HTERT RPE-1 (cell line): ENCODE results near the gene SHKBP1.
"Not testable (repeated sequence)": the region's sequence is repeated elsewhere in the genome, so short reads cannot be mapped to it uniquely, and the experiment has no call there.

Source experiments
- in situ Hi-C: fragments of 300-500 bp; cut with MboI; formaldehyde crosslinking; loops from 4 replicates; pipeline ENCODE4 v1.14.3; 2020; ENCODE audit warnings: low sequenced_read_pairs

Gene SHKBP1

GRCh38 chr19:40584007-40584406 lies 7.3 kb downstream of the SHKBP1 start:
- in situ Hi-C loops = no loop called here

- in situ Hi-C loops = no loop called here
Observed at GRCh38 chr19:40585241-40585981, 8.7 kb downstream of the SHKBP1 start.

- in situ Hi-C loops = no loop called here
Observed at GRCh38 chr19:40585982-40586422, 9.3 kb downstream of the SHKBP1 start.

- in situ Hi-C loops = no loop called here
Observed at GRCh38 chr19:40586611-40587010, 9.9 kb downstream of the SHKBP1 start.

GRCh38 chr19:40588110-40588854 lies 11.6 kb downstream of the SHKBP1 start:
- in situ Hi-C loops = no loop called here

GRCh38 chr19:40588926-40589569 lies 12.4 kb downstream of the SHKBP1 start:
- in situ Hi-C loops = no loop called here

GRCh38 chr19:40589591-40590429 lies 13.1 kb downstream of the SHKBP1 start:
- in situ Hi-C loops = no loop called here

GRCh38 chr19:40590464-40591265 lies 14.0 kb downstream of the SHKBP1 start:
- in situ Hi-C loops = no loop called here

- in situ Hi-C loops = not testable (repeated sequence)
Observed at GRCh38 chr19:40591724-40592123, 15.1 kb downstream of the SHKBP1 start.

- in situ Hi-C loops = no loop called here
Observed at GRCh38 chr19:40592170-40592569, 15.5 kb downstream of the SHKBP1 start.

GRCh38 chr19:40594255-40594654 lies 17.6 kb downstream of the SHKBP1 start:
- in situ Hi-C loops = no loop called here

GRCh38 chr19:40594657-40595091 lies 18.0 kb downstream of the SHKBP1 start:
- in situ Hi-C loops = no loop called here

- in situ Hi-C loops = no loop called here
Observed at GRCh38 chr19:40596608-40597328, 20.1 kb downstream of the SHKBP1 start.

GRCh38 chr19:40597329-40597838 lies 20.7 kb downstream of the SHKBP1 start:
- in situ Hi-C loops = no loop called here

- in situ Hi-C loops = no loop called here
Observed at GRCh38 chr19:40598121-40598917, 21.6 kb downstream of the SHKBP1 start.

GRCh38 chr19:40598918-40599307 lies 22.2 kb downstream of the SHKBP1 start:
- in situ Hi-C loops = no loop called here

- in situ Hi-C loops = no loop called here
Observed at GRCh38 chr19:40599331-40599901, 22.7 kb downstream of the SHKBP1 start.
